ENCODE data around the gene CHRNA5.

CHRNA5 gene

GRCh38 chr15:78623786-78624497 is 58.6 kb downstream of the CHRNA5 start:
- Histone ChIP-seq H3K9ac (ENCODE audit: low read length) (no peak overlapping the region), H3K4me3 (ENCODE audit: low read length) (no peak overlapping the region), H3K27ac (ENCODE audit: low read length) (no peak overlapping the region), H3K4me2 (ENCODE audit: low read length) (no peak overlapping the region), H4K20me1 (ENCODE audit: insufficient read depth, low read length) (no peaks in the 10 kb centered on the region), H3K27me3 (ENCODE audit: low read depth, low read length) (peaks cover 15% of the 10 kb centered on the region; the same call in 1 of the 2 replicates), H3K9me3 (ENCODE audit: insufficient read depth, low read length) (no peaks in the 10 kb centered on the region), H3K4me1 (ENCODE audit: low read length) (no peaks in the 10 kb centered on the region), H3K36me3 (replicated peaks; ENCODE audit: low read depth, low read length) (no peaks in the 10 kb centered on the region), H2AFZ (ENCODE audit: low read depth, low read length) (no peak overlapping the region), H3K79me2 (ENCODE audit: low read length) (no peaks in the 10 kb centered on the region)
- no peak for TF ChIP-seq CTCF (IDR thresholded peaks at IDR 0.05; ENCODE audit: low read depth, low read length)
- TF ChIP-seq EZH2phosphoT487 (IDR thresholded peaks at IDR 0.05; ENCODE audit: low read depth), result no peak

GRCh38 chr15:78624651-78625590 is 59.6 kb downstream of the CHRNA5 start:
- no peak overlapping the region for H3K4me2 ChIP-seq (ENCODE audit: low read length)
- no peaks in the 10 kb centered on the region for H4K20me1 ChIP-seq (ENCODE audit: insufficient read depth, low read length)
- no peak overlapping the region for H3K4me3 ChIP-seq (ENCODE audit: low read length)
- peaks cover 15% of the 10 kb centered on the region; the same call in 1 of the 2 replicates for H3K27me3 ChIP-seq (ENCODE audit: low read depth, low read length)
- no peaks in the 10 kb centered on the region for H3K79me2 ChIP-seq (ENCODE audit: low read length)
- no peaks in the 10 kb centered on the region for H3K36me3 ChIP-seq (replicated peaks; ENCODE audit: low read depth, low read length)
- no peaks in the 10 kb centered on the region for H3K9me3 ChIP-seq (ENCODE audit: insufficient read depth, low read length)
- no peaks in the 10 kb centered on the region for H3K4me1 ChIP-seq (ENCODE audit: low read length)
- TF ChIP-seq CTCF (IDR thresholded peaks at IDR 0.05; ENCODE audit: low read depth, low read length), result no peak
- TF ChIP-seq EZH2phosphoT487 (IDR thresholded peaks at IDR 0.05; ENCODE audit: low read depth), result no peak
- no peak overlapping the region for H3K9ac ChIP-seq (ENCODE audit: low read length)
- no peak overlapping the region for H3K27ac ChIP-seq (ENCODE audit: low read length)
- no peak overlapping the region for H2AFZ ChIP-seq (ENCODE audit: low read depth, low read length)

- Histone ChIP-seq H2AFZ (ENCODE audit: low read depth, low read length) (no peak overlapping the region), H3K36me3 (replicated peaks; ENCODE audit: low read depth, low read length) (no peaks in the 10 kb centered on the region), H3K27ac (ENCODE audit: low read length) (no peak overlapping the region), H3K4me1 (ENCODE audit: low read length) (no peaks in the 10 kb centered on the region), H3K9ac (ENCODE audit: low read length) (no peak overlapping the region), H4K20me1 (ENCODE audit: insufficient read depth, low read length) (no peaks in the 10 kb centered on the region), H3K9me3 (ENCODE audit: insufficient read depth, low read length) (no peaks in the 10 kb centered on the region), H3K4me3 (ENCODE audit: low read length) (no peak overlapping the region), H3K27me3 (ENCODE audit: low read depth, low read length) (peaks cover 15% of the 10 kb centered on the region; the same call in 1 of the 2 replicates), H3K79me2 (ENCODE audit: low read length) (no peaks in the 10 kb centered on the region), H3K4me2 (ENCODE audit: low read length) (no peak overlapping the region)
- TF ChIP-seq CTCF (IDR thresholded peaks at IDR 0.05; ENCODE audit: low read depth, low read length) (no peak), EZH2phosphoT487 (IDR thresholded peaks at IDR 0.05; ENCODE audit: low read depth) (no peak)
Measured at GRCh38 chr15:78625606-78626280, 60.4 kb downstream of the CHRNA5 start.
